Transverse colon (tissue), 4 donors: ENCODE measurements around the gene ANAPC7. TPM values are rescaled to one million over a fixed set of nuclear protein-coding genes. Genes with fewer than 3 reads are reported as not detected.
"Not testable (repeated sequence)": the region's sequence is repeated elsewhere in the genome, so short reads cannot be mapped to it uniquely, and the experiment has no call there.

Source experiments
- DNase-seq: peaks from one replicate; pipeline ENCODE4 v3.0.0-alpha.2; 2019
- H3K27ac ChIP-seq, 4 donors: fragments of 200-600 bp; sonication (generic); 2 replicates each; pipeline ENCODE4 v1.5.1; 2016 to 2018; ENCODE audit warnings: inconsistent platforms in 4 of 4
- H3K27me3 ChIP-seq: fragments of 200-600 bp; sonication (generic); 2 replicates; pipeline ENCODE4 v1.5.1; 2017; ENCODE audit warnings: inconsistent platforms
- H3K36me3 ChIP-seq, 4 donors: fragments of 200-600 bp; sonication (generic); 2 replicates each; pipeline ENCODE4 v1.5.1; 2017 to 2019; ENCODE audit warnings: inconsistent platforms in 4 of 4
- H3K4me1 ChIP-seq, 4 donors: fragments of 200-600 bp; sonication (generic); 2 replicates each; pipeline ENCODE4 v1.5.1; 2017 to 2020; ENCODE audit warnings: inconsistent platforms in 4 of 4
- H3K4me3 ChIP-seq, 4 donors: fragments of 200-600 bp; sonication (generic); 1 replicate in 1 of 4; 2 replicates in 3 of 4; pipeline versions ENCODE4 v1.5.1 to v1.6.1; 2017 to 2019; ENCODE audit warnings: inconsistent platforms in 4 of 4
- H3K9me3 ChIP-seq, 2 donors: fragments of 200-600 bp; sonication (generic); 2 replicates each; pipeline ENCODE4 v1.5.1; 2017 to 2019; ENCODE audit warnings: inconsistent platforms in 2 of 2
- CTCF ChIP-seq, 5 experiments: fragments of 200-600 bp in 3 of 5; fragments of 450-650 bp in 2 of 5; sonication (generic) in 3 of 5; IDR thresholded peaks; 1 replicate in 2 of 5; 2 replicates in 3 of 5; pipeline ENCODE4 v1.5.1; 2016 to 2017; ENCODE audit warnings: antibody characterized with exemption in 5 of 5, inconsistent platforms in 3 of 5, mild to moderate bottlenecking in 2 of 5, moderate library complexity in 1 of 5
- EP300 ChIP-seq: sonication (generic); formaldehyde crosslinking; IDR thresholded peaks from one replicate; pipeline ENCODE4 v1.6.1; 2017; ENCODE audit warnings: antibody characterized with exemption, low read depth
- POLR2A ChIP-seq: fragments of 450-650 bp; IDR thresholded peaks from one replicate; pipeline ENCODE4 v1.6.1; 2016; ENCODE audit warnings: antibody characterized with exemption, mild to moderate bottlenecking, moderate library complexity
- POLR2AphosphoS5 ChIP-seq, 3 donors: sonication (generic); formaldehyde crosslinking; IDR thresholded peaks; one replicate each; pipeline ENCODE4 v1.6.1; 2016; ENCODE audit warnings: antibody characterized with exemption in 3 of 3
- WGBS, 2 donors: methylation state at CpG; one replicate each; pipeline ENCODE4 v1.1.5; 2018; ENCODE audit warnings: low coverage in 1 of 2; 5-methylcytosine and 5-hydroxymethylcytosine counted together
- in situ Hi-C, 4 donors: fragments of 200-750 bp; cut with MboI; loops; one replicate each; pipeline versions ENCODE4 v1.15.0 to v1.15.1; 2017; ENCODE audit warnings: low sequenced_read_pairs in 3 of 4, low pct_ligation_motif_present in 1 of 4, low pct_unique_long_range_greater_than_20kb in 1 of 4
- intact Hi-C: fragments of 100-400 bp; cut with DNase I; formaldehyde crosslinking; loops from one replicate; pipeline ENCODE4 v1.15.1; 2023; ENCODE audit warnings: low total_unique reads
- total RNA-seq, 4 donors: library from RNA; depleted of rRNA; stranded (reverse); fragments of >200 nt; gene quantifications; one replicate each; pipeline ENCODE4 v1.1.0, GENCODE V29; 2016

ANAPC7 gene
- total RNA-seq, 4 donors from 2014 or later: 16.8 to 127 (median 31.4) TPM

GRCh38 chr12:110342157-110342556, 61.4 kb downstream of the ANAPC7 start:
- 96% methylated on average over 15 of the region's 15 CpGs; no CpG with 5 or more reads in 1 of the 2 donors for WGBS, 2 donors

GRCh38 chr12:110340706-110341105, 62.8 kb downstream of the ANAPC7 start:
- Histone ChIP-seq H3K36me3 (peaks cover 0 to 80% (median 41%) of the 10 kb centered on the region in 4 donors), H3K27ac (no peak overlapping the region), H3K9me3 (no peaks in the 10 kb centered on the region), H3K4me3 (no peak overlapping the region), H3K4me1 (peaks cover 0 to 15% (median 7%) of the 10 kb centered on the region in 4 donors), H3K27me3 (no peaks in the 10 kb centered on the region)
- intact Hi-C loops: no loop called here
- TF ChIP-seq CTCF (IDR thresholded peaks at IDR 0.05) (no peak), POLR2AphosphoS5 (IDR thresholded peaks at IDR 0.05) (no peak), POLR2A (no peak), EP300 (no peak)
- DNase-seq: no peak
- in situ Hi-C loops: no loop called here
- 95% methylated on average over 18 of the region's 18 CpGs; no CpG with 5 or more reads in 1 of the 2 donors for WGBS, 2 donors

More at GRCh38 chr12:110342157-110342556, 61.4 kb downstream of the ANAPC7 start:
- Histone ChIP-seq H3K27ac (no peak overlapping the region), H3K36me3 (peaks cover 0 to 77% (median 38%) of the 10 kb centered on the region in 4 donors), H3K4me1 (peaks cover 0 to 15% (median 7%) of the 10 kb centered on the region in 4 donors), H3K27me3 (no peaks in the 10 kb centered on the region), H3K9me3 (no peaks in the 10 kb centered on the region), H3K4me3 (no peak overlapping the region)
- in situ Hi-C loops (no loop called here), intact Hi-C loops (no loop called here)
- no peak for DNase-seq
- TF ChIP-seq CTCF (IDR thresholded peaks at IDR 0.05) (no peak), EP300 (no peak)

- in situ Hi-C loops, DNase-seq, H3K4me3 ChIP-seq, H3K9me3 ChIP-seq, intact Hi-C loops, H3K27me3 ChIP-seq: not testable (repeated sequence)
- H3K36me3 ChIP-seq: peaks cover 0 to 80% (median 41%) of the 10 kb centered on the region in 4 donors
- WGBS, 2 donors: 95% methylated on average over 8 of the region's 8 CpGs; no CpG with 5 or more reads in 1 of the 2 donors
- H3K27ac ChIP-seq: peak overlapping the region in 2 of 4 donors; percentile 33 to 45
- H3K4me1 ChIP-seq: peaks cover 0 to 15% (median 7%) of the 10 kb centered on the region in 4 donors
These were observed 63.2 kb downstream of the ANAPC7 start for GRCh38 chr12:110340261-110340660.

GRCh38 chr12:110339184-110339952, 64.1 kb downstream of the ANAPC7 start:
- Histone ChIP-seq H3K27me3 (no peaks in the 10 kb centered on the region), H3K4me3 (no peak overlapping the region), H3K27ac (peak overlapping the region; percentile 23 to 45 (median 32)), H3K4me1 (peaks cover 0 to 15% (median 7%) of the 10 kb centered on the region in 4 donors), H3K36me3 (peaks cover 0 to 80% (median 42%) of the 10 kb centered on the region in 4 donors), H3K9me3 (no peaks in the 10 kb centered on the region)
- DNase-seq: no peak
- peak in 1 of 3 donors; percentile 22 for TF ChIP-seq POLR2AphosphoS5 (IDR thresholded peaks at IDR 0.05)
- TF ChIP-seq POLR2A: no peak
- TF ChIP-seq EP300: no peak
- TF ChIP-seq CTCF (IDR thresholded peaks at IDR 0.05): no peak
- WGBS, 2 donors: 27 to 51% methylated on average over 7 to 8 of the region's 8 CpGs
- in situ Hi-C loops: no loop called here
- intact Hi-C loops: no loop called here
